HG03135 (cell line): ENCODE results near the gene TMEM53.

Experiments used
- ATAC-seq: cut with Tn5 transposase; IDR thresholded peaks from one replicate; pipeline ENCODE4 v1.9.1; 2021; ENCODE audit warnings: mild to moderate bottlenecking, moderate library complexity; ENCODE audit not compliant: unreplicated experiment

Gene TMEM53

GRCh38 chr1:44631647-44632539 is 42.4 kb downstream of the TMEM53 start:
- ATAC-seq, result peak; percentile 70

- ATAC-seq, result peak; percentile 28
Measured at GRCh38 chr1:44631333-44631646, 43.0 kb downstream of the TMEM53 start.

GRCh38 chr1:44630116-44630515 is 44.2 kb downstream of the TMEM53 start:
- no peak for ATAC-seq

GRCh38 chr1:44628962-44629756 is 45.1 kb downstream of the TMEM53 start:
- no peak for ATAC-seq

- no peak for ATAC-seq
Measured at GRCh38 chr1:44625348-44625747, 48.9 kb downstream of the TMEM53 start.

GRCh38 chr1:44624268-44624901 is 49.9 kb downstream of the TMEM53 start:
- no peak for ATAC-seq

GRCh38 chr1:44621841-44622286 is 52.4 kb downstream of the TMEM53 start:
- no peak for ATAC-seq

GRCh38 chr1:44620072-44620471 is 54.2 kb downstream of the TMEM53 start:
- ATAC-seq, result no peak

- no peak for ATAC-seq
Measured at GRCh38 chr1:44619261-44619900, 54.9 kb downstream of the TMEM53 start.

GRCh38 chr1:44617703-44618029 is 56.6 kb downstream of the TMEM53 start:
- no peak for ATAC-seq

- no peak for ATAC-seq
Measured at GRCh38 chr1:44616991-44617702, 57.1 kb downstream of the TMEM53 start.

GRCh38 chr1:44616284-44616990 is 57.8 kb downstream of the TMEM53 start:
- ATAC-seq, result no peak

- ATAC-seq, result no peak
Measured at GRCh38 chr1:44613941-44614340, 60.3 kb downstream of the TMEM53 start.

- no peak for ATAC-seq
Measured at GRCh38 chr1:44611866-44612265, 62.4 kb downstream of the TMEM53 start.

GRCh38 chr1:44611419-44611818 is 62.9 kb downstream of the TMEM53 start:
- ATAC-seq, result no peak

GRCh38 chr1:44610527-44611148 is 63.6 kb downstream of the TMEM53 start:
- no peak for ATAC-seq

GRCh38 chr1:44609768-44610526 is 64.3 kb downstream of the TMEM53 start:
- ATAC-seq, result no peak

- ATAC-seq, result no peak
Measured at GRCh38 chr1:44609412-44609767, 64.9 kb downstream of the TMEM53 start.

GRCh38 chr1:44608141-44608540 is 66.1 kb downstream of the TMEM53 start:
- ATAC-seq, result no peak
